Measurements from ENCODE around the gene GOLGA8R. TPM values are rescaled to one million over a fixed set of nuclear protein-coding genes. Genes with fewer than 3 reads are reported as not detected.
"Not testable (repeated sequence)": the region's sequence is repeated elsewhere in the genome, so short reads cannot be mapped to it uniquely, and the experiment has no call there.

The GOLGA8R gene
- total RNA-seq = 1 to 10 TPM; 2.8 to 3.1 TPM

- H3K4me1 Mint-ChIP-seq (ENCODE audit: low read depth); H3K4me3 Mint-ChIP-seq; ATAC-seq; H3K9me3 Mint-ChIP-seq; H3K36me3 Mint-ChIP-seq (ENCODE audit: low read depth); intact Hi-C loops (cut with micrococcal nuclease); POLR2A ChIA-PET; DNase-seq; CTCF ChIA-PET; H3K27ac Mint-ChIP-seq; H3K27me3 Mint-ChIP-seq: not testable (repeated sequence)
Measured at GRCh38 chr15:30414160-30414559, at the start of gene GOLGA8R. TSS of gene GOLGA8R (minus strand) at chr15:30414260. CDS start at chr15:30414162, 98 bp downstream.

GRCh38 chr15:30463849-30464248 lies 49.8 kb upstream of the GOLGA8R start:
- H3K4me3 Mint-ChIP-seq; H3K27ac Mint-ChIP-seq; H3K9me3 Mint-ChIP-seq; POLR2A ChIA-PET; DNase-seq; ATAC-seq; H3K27me3 Mint-ChIP-seq; intact Hi-C loops (cut with micrococcal nuclease); H3K4me1 Mint-ChIP-seq (ENCODE audit: low read depth); CTCF ChIA-PET; H3K36me3 Mint-ChIP-seq (ENCODE audit: low read depth): not testable (repeated sequence)

- POLR2A ChIA-PET; CTCF ChIA-PET; H3K9me3 Mint-ChIP-seq; ATAC-seq; H3K27me3 Mint-ChIP-seq; intact Hi-C loops (cut with micrococcal nuclease); H3K36me3 Mint-ChIP-seq (ENCODE audit: low read depth); H3K4me1 Mint-ChIP-seq (ENCODE audit: low read depth); H3K27ac Mint-ChIP-seq; DNase-seq; H3K4me3 Mint-ChIP-seq: not testable (repeated sequence)
Measured at GRCh38 chr15:30462176-30462575, 48.1 kb upstream of the GOLGA8R start.

GRCh38 chr15:30452702-30453101 lies 38.6 kb upstream of the GOLGA8R start:
- H3K9me3 Mint-ChIP-seq; H3K27me3 Mint-ChIP-seq; DNase-seq; H3K36me3 Mint-ChIP-seq (ENCODE audit: low read depth); H3K4me3 Mint-ChIP-seq; intact Hi-C loops (cut with micrococcal nuclease); CTCF ChIA-PET; POLR2A ChIA-PET; H3K27ac Mint-ChIP-seq; H3K4me1 Mint-ChIP-seq (ENCODE audit: low read depth); ATAC-seq: not testable (repeated sequence)

- H3K4me3 Mint-ChIP-seq; ATAC-seq; H3K9me3 Mint-ChIP-seq; H3K27me3 Mint-ChIP-seq; DNase-seq; H3K27ac Mint-ChIP-seq; H3K36me3 Mint-ChIP-seq (ENCODE audit: low read depth); POLR2A ChIA-PET; CTCF ChIA-PET; H3K4me1 Mint-ChIP-seq (ENCODE audit: low read depth); intact Hi-C loops (cut with micrococcal nuclease): not testable (repeated sequence)
Measured at GRCh38 chr15:30438348-30438747, 24.3 kb upstream of the GOLGA8R start.

- DNase-seq; H3K4me3 Mint-ChIP-seq; H3K36me3 Mint-ChIP-seq (ENCODE audit: low read depth); ATAC-seq; H3K27ac Mint-ChIP-seq; H3K9me3 Mint-ChIP-seq; intact Hi-C loops (cut with micrococcal nuclease); POLR2A ChIA-PET; H3K27me3 Mint-ChIP-seq; CTCF ChIA-PET; H3K4me1 Mint-ChIP-seq (ENCODE audit: low read depth): not testable (repeated sequence)
Measured at GRCh38 chr15:30435878-30436277, 21.8 kb upstream of the GOLGA8R start.

GRCh38 chr15:30420723-30421122 lies 6.7 kb upstream of the GOLGA8R start:
- DNase-seq; CTCF ChIA-PET; H3K4me1 Mint-ChIP-seq (ENCODE audit: low read depth); POLR2A ChIA-PET; H3K27me3 Mint-ChIP-seq; H3K36me3 Mint-ChIP-seq (ENCODE audit: low read depth); H3K9me3 Mint-ChIP-seq; H3K4me3 Mint-ChIP-seq; intact Hi-C loops (cut with micrococcal nuclease); H3K27ac Mint-ChIP-seq; ATAC-seq: not testable (repeated sequence)

- DNase-seq; H3K4me1 Mint-ChIP-seq (ENCODE audit: low read depth); intact Hi-C loops (cut with micrococcal nuclease); ATAC-seq; POLR2A ChIA-PET; H3K36me3 Mint-ChIP-seq (ENCODE audit: low read depth); H3K27me3 Mint-ChIP-seq; H3K9me3 Mint-ChIP-seq; H3K4me3 Mint-ChIP-seq; CTCF ChIA-PET; H3K27ac Mint-ChIP-seq: not testable (repeated sequence)
Measured at GRCh38 chr15:30407636-30408035, 6.4 kb downstream of the GOLGA8R start.

GRCh38 chr15:30398988-30399387 lies 15.1 kb downstream of the GOLGA8R start:
- H3K27ac Mint-ChIP-seq, H3K9me3 Mint-ChIP-seq: not testable (repeated sequence)
- ATAC-seq = peak; percentile 73

GRCh38 chr15:30393664-30393991 lies 20.4 kb downstream of the GOLGA8R start:
- H3K4me1 Mint-ChIP-seq (ENCODE audit: low read depth); H3K27me3 Mint-ChIP-seq; intact Hi-C loops (cut with micrococcal nuclease); H3K27ac Mint-ChIP-seq; DNase-seq; POLR2A ChIA-PET; H3K4me3 Mint-ChIP-seq; H3K9me3 Mint-ChIP-seq; CTCF ChIA-PET; H3K36me3 Mint-ChIP-seq (ENCODE audit: low read depth): not testable (repeated sequence)
- ATAC-seq = peak; percentile 37

More at GRCh38 chr15:30398988-30399387, 15.1 kb downstream of the GOLGA8R start:
- H3K4me1 Mint-ChIP-seq (ENCODE audit: low read depth); H3K27me3 Mint-ChIP-seq; POLR2A ChIA-PET; H3K4me3 Mint-ChIP-seq; CTCF ChIA-PET; H3K36me3 Mint-ChIP-seq (ENCODE audit: low read depth); intact Hi-C loops (cut with micrococcal nuclease): not testable (repeated sequence)
- DNase-seq = peak; percentile 70

GRCh38 chr15:30392766-30393663 lies 21.0 kb downstream of the GOLGA8R start, which contains the start of gene CHRFAM7A:
TSS of gene CHRFAM7A (minus strand) at chr15:30393540. CDS start at chr15:30383351, 10,189 bp downstream.
- H3K36me3 Mint-ChIP-seq (ENCODE audit: low read depth); H3K9me3 Mint-ChIP-seq; H3K27ac Mint-ChIP-seq; CTCF ChIA-PET; H3K27me3 Mint-ChIP-seq; POLR2A ChIA-PET; intact Hi-C loops (cut with micrococcal nuclease); DNase-seq; H3K4me1 Mint-ChIP-seq (ENCODE audit: low read depth); H3K4me3 Mint-ChIP-seq: not testable (repeated sequence)
- peak; percentile 77 for ATAC-seq

GRCh38 chr15:30386318-30386887 lies 27.7 kb downstream of the GOLGA8R start:
- H3K4me3 Mint-ChIP-seq; H3K4me1 Mint-ChIP-seq (ENCODE audit: low read depth); H3K27me3 Mint-ChIP-seq; CTCF ChIA-PET; POLR2A ChIA-PET; ATAC-seq; intact Hi-C loops (cut with micrococcal nuclease); H3K36me3 Mint-ChIP-seq (ENCODE audit: low read depth); DNase-seq; H3K9me3 Mint-ChIP-seq; H3K27ac Mint-ChIP-seq: not testable (repeated sequence)

Data from activated CD8-positive, alpha-beta T cell treated with anti-CD3 and anti-CD28 coated beads for 36 hours (primary cell).